ENCODE results near the gene PRR5L. TPM values are rescaled to one million over a fixed set of nuclear protein-coding genes. Genes with fewer than 3 reads are reported as not detected.
A peak's percentile ranks its signal among the peaks of the same experiment; 100 is the strongest.
"Not testable (repeated sequence)": the region's sequence is repeated elsewhere in the genome, so short reads cannot be mapped to it uniquely, and the experiment has no call there.

PRR5L gene
- total RNA-seq, 1 experiment from 2014 or later, result 1.2 TPM

GRCh38 chr11:36475192-36475591, 179.1 kb downstream of the PRR5L start:
- no peak overlapping the region for H3K27ac Mint-ChIP-seq (ENCODE audit: unreplicated experiment)
- DNase-seq, result no peak
- no peak overlapping the region for H3K4me3 Mint-ChIP-seq (ENCODE audit: low read depth, unreplicated experiment)
- no peaks in the 10 kb centered on the region for H3K36me3 Mint-ChIP-seq (ENCODE audit: insufficient read depth, unreplicated experiment)
- H3K4me1 Mint-ChIP-seq (ENCODE audit: low read depth, unreplicated experiment), result peaks cover 6% of the 10 kb centered on the region
- intact Hi-C loops (cut with micrococcal nuclease; ENCODE audit: unreplicated experiment), result loop anchor here (5.0 to 10.0 kb wide), 2 partner anchors 113 to 650 kb away; no protein-coding TSS in a partner anchor
- BruUV-seq (replicated peaks), result no TSS peak
- no peaks in the 10 kb centered on the region for H3K27me3 Mint-ChIP-seq (ENCODE audit: unreplicated experiment)
- CTCF ChIA-PET, result no interaction called here
- no peak for TF ChIP-seq CTCF (IDR thresholded peaks at IDR 0.05; ENCODE audit: unreplicated experiment)
- no peaks in the 10 kb centered on the region for H3K9me3 Mint-ChIP-seq (ENCODE audit: low read depth, unreplicated experiment)

GRCh38 chr11:36478700-36479329, 182.7 kb downstream of the PRR5L start:
- intact Hi-C loops (cut with micrococcal nuclease; ENCODE audit: unreplicated experiment), result loop anchor here (1.0 to 10.0 kb wide), 4 partner anchors 117 to 654 kb away; no protein-coding TSS in a partner anchor
- BruUV-seq (replicated peaks), result no TSS peak
- Mint-ChIP-seq H3K27ac (ENCODE audit: unreplicated experiment) (no peak overlapping the region), H3K9me3 (ENCODE audit: low read depth, unreplicated experiment) (no peaks in the 10 kb centered on the region), H3K4me3 (ENCODE audit: low read depth, unreplicated experiment) (no peak overlapping the region), H3K4me1 (ENCODE audit: low read depth, unreplicated experiment) (no peaks in the 10 kb centered on the region), H3K27me3 (ENCODE audit: unreplicated experiment) (no peaks in the 10 kb centered on the region), H3K36me3 (ENCODE audit: insufficient read depth, unreplicated experiment) (no peaks in the 10 kb centered on the region)
- DNase-seq, result peak; percentile 46
- CTCF ChIA-PET, result interaction anchor here (0.7 to 2.5 kb wide), 13 partner anchors 9 to 657 kb away, joined by 3 to 31 read pairs (median 4); partner anchors contain the start of gene COMMD9
- TF ChIP-seq CTCF (IDR thresholded peaks at IDR 0.05; ENCODE audit: unreplicated experiment), result peak; percentile 49

GRCh38 chr11:36480833-36481232, 184.7 kb downstream of the PRR5L start:
- intact Hi-C loops (cut with micrococcal nuclease; ENCODE audit: unreplicated experiment), result no loop called here
- no peak for DNase-seq
- no TSS peak for BruUV-seq (replicated peaks)
- no peak for TF ChIP-seq CTCF (IDR thresholded peaks at IDR 0.05; ENCODE audit: unreplicated experiment)
- Mint-ChIP-seq H3K36me3 (ENCODE audit: insufficient read depth, unreplicated experiment) (peaks cover 5% of the 10 kb centered on the region), H3K4me3 (ENCODE audit: low read depth, unreplicated experiment) (no peak overlapping the region), H3K9me3 (ENCODE audit: low read depth, unreplicated experiment) (no peaks in the 10 kb centered on the region), H3K4me1 (ENCODE audit: low read depth, unreplicated experiment) (no peaks in the 10 kb centered on the region), H3K27ac (ENCODE audit: unreplicated experiment) (no peak overlapping the region), H3K27me3 (ENCODE audit: unreplicated experiment) (no peaks in the 10 kb centered on the region)
- CTCF ChIA-PET, result no interaction called here

GRCh38 chr11:36483042-36483441, 187.0 kb downstream of the PRR5L start:
- BruUV-seq (replicated peaks); intact Hi-C loops (cut with micrococcal nuclease; ENCODE audit: unreplicated experiment); CTCF ChIA-PET; H3K27me3 Mint-ChIP-seq (ENCODE audit: unreplicated experiment); DNase-seq; H3K9me3 Mint-ChIP-seq (ENCODE audit: low read depth, unreplicated experiment); H3K4me1 Mint-ChIP-seq (ENCODE audit: low read depth, unreplicated experiment); H3K4me3 Mint-ChIP-seq (ENCODE audit: low read depth, unreplicated experiment); H3K27ac Mint-ChIP-seq (ENCODE audit: unreplicated experiment): not testable (repeated sequence)
- H3K36me3 Mint-ChIP-seq (ENCODE audit: insufficient read depth, unreplicated experiment), result peaks cover 10% of the 10 kb centered on the region
